Ascending aorta (tissue), 2 donors: Measurements from ENCODE around the gene TTC16. TPM values are rescaled to one million over a fixed set of nuclear protein-coding genes. Genes with fewer than 3 reads are reported as not detected.

Experiments used
- DNase-seq, 2 donors: peaks; one replicate each; pipeline ENCODE4 v3.0.0-alpha.2; 2019; ENCODE audit warnings: low spot score in 2 of 2
- H3K27ac ChIP-seq, 2 donors: fragments of 200-600 bp; sonication (generic); one replicate each; pipeline ENCODE4 v1.5.1; 2016 to 2017; ENCODE audit warnings: mild to moderate bottlenecking in 1 of 2
- H3K27me3 ChIP-seq: fragments of 200-600 bp; sonication (generic); one replicate; pipeline ENCODE4 v1.5.1; 2017
- H3K36me3 ChIP-seq, 2 donors: fragments of 200-600 bp; sonication (generic); one replicate each; pipeline ENCODE4 v1.5.1; 2016
- H3K4me1 ChIP-seq, 2 donors: fragments of 200-600 bp; sonication (generic); one replicate each; pipeline ENCODE4 v1.5.1; 2016 to 2017; ENCODE audit warnings: mild to moderate bottlenecking in 1 of 2
- H3K4me3 ChIP-seq, 2 donors: fragments of 200-600 bp; sonication (generic); one replicate each; pipeline ENCODE4 v1.5.1; 2016 to 2017; ENCODE audit warnings: mild to moderate bottlenecking in 1 of 2
- H3K9me3 ChIP-seq, 2 donors: fragments of 200-600 bp; sonication (generic); one replicate each; pipeline ENCODE4 v1.5.1; 2016
- CTCF ChIP-seq, 3 experiments: fragments of 200-600 bp in 2 of 3; fragments of 450-650 bp in 1 of 3; sonication (generic) in 2 of 3; IDR thresholded peaks; one replicate each; pipeline ENCODE4 v1.5.1; 2016 to 2019; ENCODE audit warnings: antibody characterized with exemption in 3 of 3, mild to moderate bottlenecking in 1 of 3, moderate library complexity in 1 of 3
- intact Hi-C: fragments of 100-400 bp; cut with DNase I; formaldehyde crosslinking; loops from one replicate; pipeline ENCODE4 v1.15.1; 2023
- total RNA-seq: library from RNA; depleted of rRNA; stranded (reverse); fragments of >200 nt; gene quantifications from one replicate; pipeline ENCODE4 v1.1.0, GENCODE V29; 2016

The TTC16 gene
- total RNA-seq, 1 donor from 2014 or later = not detected

- no peak for TF ChIP-seq CTCF (IDR thresholded peaks at IDR 0.05)
- Histone ChIP-seq H3K36me3 (no peaks in the 10 kb centered on the region), H3K4me3 (peak overlapping the region; percentile 62 to 64), H3K4me1 (peaks cover 3 to 8% of the 10 kb centered on the region in 2 donors), H3K9me3 (no peaks in the 10 kb centered on the region), H3K27me3 (no peaks in the 10 kb centered on the region), H3K27ac (peak overlapping the region in 1 of 2 donors; percentile 59)
- no peak for DNase-seq
- intact Hi-C loops = loop anchor here (2.0 kb wide), 1 partner anchor 158 kb away; the partner anchor contains the start of gene STXBP1
Observed at GRCh38 chr9:127770583-127770904, 54.7 kb downstream of the TTC16 start.

GRCh38 chr9:127770905-127771569, 55.2 kb downstream of the TTC16 start:
- Histone ChIP-seq H3K4me3 (peak overlapping the region; percentile 62 to 64), H3K27ac (peak overlapping the region in 1 of 2 donors; percentile 59), H3K4me1 (peaks cover 3 to 8% of the 10 kb centered on the region in 2 donors), H3K27me3 (no peaks in the 10 kb centered on the region), H3K9me3 (no peaks in the 10 kb centered on the region), H3K36me3 (no peaks in the 10 kb centered on the region)
- TF ChIP-seq CTCF (IDR thresholded peaks at IDR 0.05) = no peak
- peak; percentile 94 to 99 for DNase-seq
- intact Hi-C loops = loop anchor here (1.0 to 2.0 kb wide), 3 partner anchors 14 to 158 kb away; partner anchors contain the start of genes STXBP1 and TOR2A

GRCh38 chr9:127771570-127772189, 55.8 kb downstream of the TTC16 start:
- intact Hi-C loops = loop anchor here (1.0 to 2.0 kb wide), 3 partner anchors 14 to 159 kb away; partner anchors contain the start of genes STXBP1 and TOR2A
- H3K27ac ChIP-seq = peak overlapping the region in 1 of 2 donors; percentile 5
- no peak for DNase-seq
- no peak for TF ChIP-seq CTCF (IDR thresholded peaks at IDR 0.05)
- no peaks in the 10 kb centered on the region for H3K27me3 ChIP-seq
- no peaks in the 10 kb centered on the region for H3K36me3 ChIP-seq
- peak overlapping the region; percentile 62 to 64 for H3K4me3 ChIP-seq
- no peaks in the 10 kb centered on the region for H3K9me3 ChIP-seq
- H3K4me1 ChIP-seq = peaks cover 3 to 8% of the 10 kb centered on the region in 2 donors

- peaks cover 3 to 8% of the 10 kb centered on the region in 2 donors for H3K4me1 ChIP-seq
- DNase-seq = no peak
- intact Hi-C loops = no loop called here
- H3K36me3 ChIP-seq = no peaks in the 10 kb centered on the region
- H3K27ac ChIP-seq = no peak overlapping the region
- no peak overlapping the region for H3K4me3 ChIP-seq
- H3K9me3 ChIP-seq = no peaks in the 10 kb centered on the region
- no peaks in the 10 kb centered on the region for H3K27me3 ChIP-seq
- TF ChIP-seq CTCF (IDR thresholded peaks at IDR 0.05) = no peak
Observed at GRCh38 chr9:127772603-127773002, 56.7 kb downstream of the TTC16 start.

- Histone ChIP-seq H3K36me3 (no peaks in the 10 kb centered on the region), H3K9me3 (no peaks in the 10 kb centered on the region), H3K27me3 (no peaks in the 10 kb centered on the region), H3K4me1 (peaks cover 3 to 8% of the 10 kb centered on the region in 2 donors), H3K4me3 (no peak overlapping the region), H3K27ac (no peak overlapping the region)
- intact Hi-C loops = no loop called here
- no peak for TF ChIP-seq CTCF (IDR thresholded peaks at IDR 0.05)
- no peak for DNase-seq
Observed at GRCh38 chr9:127773272-127773671, 57.4 kb downstream of the TTC16 start.
